Natural killer cell (primary cell): ENCODE measurements around the gene KCNQ1OT1. TPM values are rescaled to one million over a fixed set of nuclear protein-coding genes. Genes with fewer than 3 reads are reported as not detected.

Source experiments
- ATAC-seq, 3 donors: fragments of 150-1000 bp in 2 of 3; fragments of 200-7000 bp in 1 of 3; cut with Tn5 transposase; 1 replicate in 1 of 3; 2 replicates in 2 of 3; pipeline ENCODE4 v1.10.0; 2021; ENCODE audit warnings: mild to moderate bottlenecking in 2 of 3, moderate library complexity in 2 of 3
- DNase-seq, 2 donors: peaks; one replicate each; pipeline versions ENCODE4 v3.0.0 to v3.0.0-alpha.2; 2013 to 2021; ENCODE audit warnings: mixed read lengths in 1 of 2
- H3K27ac ChIP-seq: one replicate; pipeline ENCODE4 v1.5.1; 2013; ENCODE audit warnings: mild to moderate bottlenecking, low read length
- H3K27me3 ChIP-seq: one replicate; pipeline ENCODE4 v1.6.1; 2013; ENCODE audit warnings: low read length; ENCODE audit not compliant: control insufficient read depth, insufficient read depth
- H3K36me3 ChIP-seq: one replicate; pipeline ENCODE4 v1.6.1; 2013; ENCODE audit warnings: low read length; ENCODE audit not compliant: control insufficient read depth, insufficient read depth
- H3K4me1 ChIP-seq: one replicate; pipeline ENCODE4 v1.6.1; 2013; ENCODE audit warnings: low read length; ENCODE audit not compliant: control insufficient read depth, insufficient read depth
- H3K4me3 ChIP-seq: one replicate; pipeline ENCODE4 v1.5.1; 2013; ENCODE audit warnings: low read length
- H3K9me3 ChIP-seq: one replicate; pipeline ENCODE4 v1.6.1; 2013; ENCODE audit warnings: low read length; ENCODE audit not compliant: control insufficient read depth, insufficient read depth
- H3K27ac Mint-ChIP-seq, 2 donors: one replicate each; pipeline ENCODE4 v1.8.0; 2022; ENCODE audit warnings: mild to moderate bottlenecking in 2 of 2, mixed read lengths in 2 of 2, moderate library complexity in 1 of 2
- H3K27me3 Mint-ChIP-seq, 2 donors: one replicate each; pipeline ENCODE4 v1.8.0; 2022; ENCODE audit warnings: low read depth in 2 of 2, mixed read lengths in 2 of 2
- H3K36me3 Mint-ChIP-seq: one replicate; pipeline ENCODE4 v1.8.0; 2022; ENCODE audit warnings: mixed read lengths
- H3K4me1 Mint-ChIP-seq, 2 donors: one replicate each; pipeline ENCODE4 v1.8.0; 2022; ENCODE audit warnings: mixed read lengths in 2 of 2
- H3K4me3 Mint-ChIP-seq: one replicate; pipeline ENCODE4 v1.8.0; 2022; ENCODE audit warnings: mild to moderate bottlenecking, moderate library complexity, mixed read lengths
- H3K9me3 Mint-ChIP-seq, 2 donors: one replicate each; pipeline ENCODE4 v1.8.0; 2022; ENCODE audit warnings: mixed read lengths in 2 of 2
- CTCF ChIP-seq: fragments of 200-600 bp; IDR thresholded peaks from one replicate; pipeline ENCODE4 v1.8.0; 2022; ENCODE audit warnings: antibody characterized with exemption
- WGBS: methylation state at CpG from one replicate; pipeline ENCODE4 v1.1.7; 2013; ENCODE audit warnings: missing lambda C conversion rate; ENCODE audit not compliant: insufficient coverage; 5-methylcytosine and 5-hydroxymethylcytosine counted together
- intact Hi-C: fragments of 100-400 bp; cut with micrococcal nuclease; formaldehyde crosslinking; loops from one replicate; pipeline ENCODE4 v1.14.2; 2022
- total RNA-seq, 4 donors: library from RNA; stranded (reverse); fragments of 120-200 nt in 1 of 4; gene quantifications; one replicate each; pipeline versions ENCODE4 v1.2.3 to v1.2.4, GENCODE V29; 2013 to 2022

Gene KCNQ1OT1
- total RNA-seq = under 1 TPM; 0.72 to 0.78 (median 0.75) TPM
- 0.54 TPM for total RNA-seq (2013)

- peaks cover 0 to 13% of the 10 kb centered on the region in 2 donors for H3K27me3 Mint-ChIP-seq
- no peaks in the 10 kb centered on the region for H3K9me3 ChIP-seq
- 44% methylated on average over 98 of the region's 98 CpGs for WGBS
- DNase-seq (peak; percentile 86 to 93), ATAC-seq (peak; percentile 93 to 96 (median 93))
- H3K27me3 ChIP-seq = peaks cover 2% of the 10 kb centered on the region
- H3K9me3 Mint-ChIP-seq = no peaks in the 10 kb centered on the region
- peak within 1 kb of the TSS; percentile 74 for H3K4me3 ChIP-seq
- H3K36me3 Mint-ChIP-seq = no peaks in the 10 kb centered on the region
- H3K27ac Mint-ChIP-seq = peak within 1 kb of the TSS; percentile 8 to 84
- peaks cover 0 to 11% of the 10 kb centered on the region in 2 donors for H3K4me1 Mint-ChIP-seq
- H3K4me1 ChIP-seq = peaks cover 14% of the 10 kb centered on the region
- no peaks in the 10 kb centered on the region for H3K36me3 ChIP-seq
- intact Hi-C loops = no loop called here
- no peak for TF ChIP-seq CTCF
- peak within 1 kb of the TSS; percentile 91 for H3K4me3 Mint-ChIP-seq
- peak within 1 kb of the TSS; percentile 76 for H3K27ac ChIP-seq
Measured at GRCh38 chr11:2699531-2700414, at the start of gene KCNQ1OT1. Gene KCNQ1OT1 (minus strand): TSS chr11:2699994.

- no peaks in the 10 kb centered on the region for H3K27me3 ChIP-seq
- intact Hi-C loops = no loop called here
- no peak overlapping the region for H3K27ac Mint-ChIP-seq
- no peaks in the 10 kb centered on the region for H3K36me3 ChIP-seq
- H3K27ac ChIP-seq = no peak overlapping the region
- no peak overlapping the region for H3K4me3 ChIP-seq
- H3K4me1 Mint-ChIP-seq = no peaks in the 10 kb centered on the region
- ATAC-seq = no peak
- no peaks in the 10 kb centered on the region for H3K36me3 Mint-ChIP-seq
- H3K27me3 Mint-ChIP-seq = peaks cover 7 to 10% of the 10 kb centered on the region in 2 donors
- H3K9me3 Mint-ChIP-seq = no peaks in the 10 kb centered on the region
- H3K4me3 Mint-ChIP-seq = no peak overlapping the region
- 94% methylated on average over 17 of the region's 17 CpGs for WGBS
- H3K9me3 ChIP-seq = peaks cover under 1% of the 10 kb centered on the region
- no peak for DNase-seq
- TF ChIP-seq CTCF = no peak
- no peaks in the 10 kb centered on the region for H3K4me1 ChIP-seq
Measured at GRCh38 chr11:2748814-2749554, 49.2 kb upstream of the KCNQ1OT1 start.

DNA sequence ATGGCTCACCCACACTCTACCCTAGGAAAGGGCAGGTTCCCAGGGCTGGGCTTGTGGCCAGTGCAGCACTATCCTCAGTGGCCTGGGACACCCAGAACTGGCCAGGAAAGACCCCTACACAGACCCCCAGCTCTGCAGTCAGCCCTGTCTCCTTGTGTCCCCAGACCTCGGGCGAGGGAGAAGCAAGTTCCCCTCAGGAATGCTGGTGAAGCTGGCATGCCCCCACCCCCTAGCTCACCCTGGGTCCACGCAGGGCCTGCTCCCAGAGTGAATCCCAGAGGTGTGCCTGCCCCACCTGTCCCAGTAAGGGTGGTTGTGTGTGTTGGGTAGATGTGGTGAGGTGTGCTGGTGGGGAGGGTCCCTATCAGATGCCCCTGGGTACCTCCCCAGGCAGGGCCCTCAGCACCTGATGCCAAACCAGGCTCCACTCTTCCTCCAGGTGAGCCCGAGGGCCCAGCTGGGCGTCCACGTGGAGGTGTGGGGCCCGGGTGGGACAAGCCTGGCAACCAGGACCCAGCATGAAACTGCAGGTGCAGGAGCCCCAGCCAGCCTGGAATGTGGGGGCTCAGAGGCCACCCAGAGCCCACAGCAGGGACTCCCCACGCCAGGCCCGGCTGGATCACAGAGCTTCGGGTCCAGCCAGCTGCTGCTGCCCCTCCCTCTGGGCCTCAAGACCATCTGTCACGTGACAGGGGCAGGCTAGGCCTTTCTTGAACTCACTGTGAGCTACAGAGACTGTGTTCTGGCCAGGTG is 48.4 kb upstream of the KCNQ1OT1 start:
- H3K9me3 Mint-ChIP-seq = no peaks in the 10 kb centered on the region
- H3K27me3 Mint-ChIP-seq = peaks cover 0 to 10% of the 10 kb centered on the region in 2 donors
- H3K27ac Mint-ChIP-seq = no peak overlapping the region
- 73% methylated on average over 11 of the region's 11 CpGs for WGBS
- intact Hi-C loops = no loop called here
- ATAC-seq = no peak
- H3K4me1 ChIP-seq = no peaks in the 10 kb centered on the region
- H3K4me1 Mint-ChIP-seq = no peaks in the 10 kb centered on the region
- no peak overlapping the region for H3K27ac ChIP-seq
- no peak for TF ChIP-seq CTCF
- DNase-seq = no peak
- H3K36me3 ChIP-seq = no peaks in the 10 kb centered on the region
- no peaks in the 10 kb centered on the region for H3K27me3 ChIP-seq
- H3K9me3 ChIP-seq = no peaks in the 10 kb centered on the region
- no peaks in the 10 kb centered on the region for H3K36me3 Mint-ChIP-seq
- H3K4me3 Mint-ChIP-seq = no peak overlapping the region
- no peak overlapping the region for H3K4me3 ChIP-seq
